ENCODE results near the gene SORL1.
"Not testable (repeated sequence)": the region's sequence is repeated elsewhere in the genome, so short reads cannot be mapped to it uniquely, and the experiment has no call there.

Gene SORL1

GRCh38 chr11:121451986-121452608 lies at the start of gene SORL1:
Gene SORL1 (plus strand): TSS chr11:121452314. CDS start chr11:121452332, 18 bp downstream.
- peak in 2 of 3 experiments; percentile 54 to 57 for DNase-seq (ENCODE audit: low read depth in 3 of 3)

DNA sequence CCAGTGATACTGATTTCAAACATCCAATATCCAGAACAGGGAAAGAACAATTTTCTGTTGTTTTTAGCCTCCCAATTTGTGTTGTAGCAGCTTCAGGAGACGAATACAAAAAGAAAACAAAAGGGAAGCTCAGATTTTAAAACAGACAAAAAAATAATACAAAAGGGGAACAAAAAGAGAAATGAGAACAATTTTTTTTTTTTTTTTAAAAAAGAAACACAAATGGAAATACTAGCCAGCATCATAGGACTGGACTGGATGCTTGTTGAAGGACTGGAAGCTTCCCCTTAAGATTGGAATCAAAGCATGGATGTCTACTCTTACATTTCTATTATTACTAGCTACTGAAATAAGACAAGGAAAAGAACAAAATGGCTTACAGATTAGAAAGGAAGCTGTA lies 46.5 kb upstream of the SORL1 start:
- DNase-seq (ENCODE audit: low read depth in 3 of 3) = no peak

GRCh38 chr11:121406291-121406690 lies 45.8 kb upstream of the SORL1 start:
- DNase-seq (ENCODE audit: low read depth in 3 of 3) = no peak

- no peak for DNase-seq (ENCODE audit: low read depth in 3 of 3)
These were observed 43.3 kb upstream of the SORL1 start for GRCh38 chr11:121408830-121409229.

DNA sequence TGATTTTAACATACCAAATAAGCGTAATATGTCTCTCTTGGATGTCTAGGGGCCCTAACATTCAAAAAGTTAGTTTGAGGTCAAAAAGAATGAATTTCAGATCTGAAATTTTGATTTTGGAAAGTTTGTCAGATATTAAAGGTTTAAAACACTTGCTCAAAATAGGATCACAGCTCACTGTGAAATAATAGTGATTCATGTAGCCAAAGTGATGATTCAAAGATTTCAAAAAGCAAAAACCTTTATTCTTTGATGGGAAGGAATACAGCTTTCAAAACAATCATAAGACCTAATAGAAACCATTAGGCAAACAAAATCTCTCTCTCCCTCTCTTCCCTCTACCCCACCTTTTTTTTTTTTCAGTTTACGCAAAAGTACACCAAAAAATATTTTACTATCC lies 42.1 kb upstream of the SORL1 start:
- DNase-seq (ENCODE audit: low read depth in 3 of 3) = not testable (repeated sequence)

GRCh38 chr11:121411330-121411729 lies 40.8 kb upstream of the SORL1 start:
- DNase-seq (ENCODE audit: low read depth in 3 of 3) = not testable (repeated sequence)

GRCh38 chr11:121412000-121412587 lies 40.0 kb upstream of the SORL1 start:
- no peak for DNase-seq (ENCODE audit: low read depth in 3 of 3)

- no peak for DNase-seq (ENCODE audit: low read depth in 3 of 3)
These were observed 39.3 kb upstream of the SORL1 start for GRCh38 chr11:121412711-121413415.

GRCh38 chr11:121414141-121414913 lies 37.8 kb upstream of the SORL1 start:
- no peak for DNase-seq (ENCODE audit: low read depth in 3 of 3)

- DNase-seq (ENCODE audit: low read depth in 3 of 3) = no peak
These were observed 36.3 kb upstream of the SORL1 start for GRCh38 chr11:121415856-121416255.

GRCh38 chr11:121417055-121417551 lies 35.0 kb upstream of the SORL1 start:
- peak in 1 of 3 experiments; percentile 13 for DNase-seq (ENCODE audit: low read depth in 3 of 3)

GRCh38 chr11:121417607-121418006 lies 34.5 kb upstream of the SORL1 start:
- DNase-seq (ENCODE audit: low read depth in 3 of 3) = no peak

DNA sequence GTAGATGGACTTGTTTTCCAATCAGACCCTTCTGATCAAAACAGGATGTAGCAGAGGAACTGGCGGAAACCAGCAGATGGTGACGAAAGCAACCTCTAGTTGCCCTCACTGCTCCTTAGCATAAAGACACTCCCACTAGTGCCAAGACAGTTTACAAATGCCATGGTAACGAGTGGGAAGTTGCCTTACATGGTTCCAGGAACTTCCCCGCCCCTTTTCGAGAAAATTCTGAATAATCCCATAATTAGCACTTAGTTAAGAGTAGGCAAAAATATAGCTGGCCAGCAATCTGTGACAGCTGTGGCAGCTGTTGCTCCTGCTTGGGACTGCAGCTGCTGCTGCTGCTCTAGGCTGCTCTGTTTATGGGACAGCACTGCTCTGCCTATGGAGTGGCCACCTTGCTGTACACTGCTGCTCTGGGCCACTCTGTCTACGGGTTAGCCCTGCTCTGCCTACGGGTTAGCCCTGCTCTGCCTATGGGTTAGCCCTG lies 33.4 kb upstream of the SORL1 start:
- peak in 1 of 3 experiments; percentile 13 for DNase-seq (ENCODE audit: low read depth in 3 of 3)

DNA sequence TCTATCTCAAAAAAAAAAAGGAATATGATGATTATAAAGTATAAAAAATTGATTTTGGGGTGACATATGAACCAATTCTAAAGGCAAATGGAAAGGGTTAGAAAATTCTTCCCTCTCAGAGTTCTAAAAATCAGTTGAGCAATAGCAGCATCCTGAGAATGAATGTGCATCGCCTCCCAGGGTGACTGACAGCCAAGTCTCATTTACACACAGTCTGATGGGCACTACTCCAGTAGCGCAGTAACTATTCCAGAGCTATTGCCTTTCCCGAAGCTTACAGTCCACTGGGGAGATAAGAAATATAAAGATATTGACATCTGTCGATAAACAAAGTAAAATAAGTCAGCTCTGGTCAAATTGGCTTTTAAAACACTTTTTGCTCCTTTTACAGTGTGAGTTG lies 32.3 kb upstream of the SORL1 start:
- no peak for DNase-seq (ENCODE audit: low read depth in 3 of 3)

- no peak for DNase-seq (ENCODE audit: low read depth in 3 of 3)
These were observed 31.7 kb upstream of the SORL1 start for GRCh38 chr11:121420398-121420797.

GRCh38 chr11:121421149-121421901 lies 30.8 kb upstream of the SORL1 start:
- DNase-seq (ENCODE audit: low read depth in 3 of 3) = no peak

- no peak for DNase-seq (ENCODE audit: low read depth in 3 of 3)
These were observed 29.4 kb upstream of the SORL1 start for GRCh38 chr11:121422675-121423074.

DNA sequence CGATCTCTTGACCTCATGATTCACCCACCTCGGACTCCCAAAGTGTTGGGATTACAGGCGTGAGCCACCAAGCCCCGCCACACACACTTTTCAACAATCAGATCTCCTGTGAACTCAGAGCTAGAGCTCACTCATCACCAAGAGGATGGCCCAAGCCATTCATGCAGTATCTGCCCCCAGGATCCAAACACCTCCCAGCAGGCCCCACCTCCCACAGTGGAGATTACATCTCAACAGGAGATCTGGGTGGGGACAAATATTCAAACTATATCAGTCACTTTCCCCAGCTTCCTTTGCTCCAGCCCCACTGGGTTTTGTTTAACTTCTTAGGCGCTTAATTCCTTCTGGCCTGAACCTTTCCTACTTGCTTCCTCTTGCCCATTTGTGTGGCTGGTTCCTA lies 26.3 kb upstream of the SORL1 start:
- DNase-seq (ENCODE audit: low read depth in 3 of 3) = no peak

GRCh38 chr11:121426476-121427399 lies 25.4 kb upstream of the SORL1 start:
- DNase-seq (ENCODE audit: low read depth in 3 of 3) = peak in 2 of 3 experiments; percentile 17 to 35

- DNase-seq (ENCODE audit: low read depth in 3 of 3) = no peak
These were observed 24.7 kb upstream of the SORL1 start for GRCh38 chr11:121427400-121427744.
